ENCODE results near the gene ARID3A.
A peak's percentile ranks its signal among the peaks of the same experiment; 100 is the strongest.

Gene ARID3A

GRCh38 chr19:991174-991931 lies 65.5 kb downstream of the ARID3A start:
- peak; percentile 55 for DNase-seq

- no peak for DNase-seq
Measured at GRCh38 chr19:991932-992669, 66.3 kb downstream of the ARID3A start.

- DNase-seq, result no peak
Measured at GRCh38 chr19:992670-993055, 66.8 kb downstream of the ARID3A start.

GRCh38 chr19:993361-993830 lies 67.6 kb downstream of the ARID3A start:
- no peak for DNase-seq

DNA sequence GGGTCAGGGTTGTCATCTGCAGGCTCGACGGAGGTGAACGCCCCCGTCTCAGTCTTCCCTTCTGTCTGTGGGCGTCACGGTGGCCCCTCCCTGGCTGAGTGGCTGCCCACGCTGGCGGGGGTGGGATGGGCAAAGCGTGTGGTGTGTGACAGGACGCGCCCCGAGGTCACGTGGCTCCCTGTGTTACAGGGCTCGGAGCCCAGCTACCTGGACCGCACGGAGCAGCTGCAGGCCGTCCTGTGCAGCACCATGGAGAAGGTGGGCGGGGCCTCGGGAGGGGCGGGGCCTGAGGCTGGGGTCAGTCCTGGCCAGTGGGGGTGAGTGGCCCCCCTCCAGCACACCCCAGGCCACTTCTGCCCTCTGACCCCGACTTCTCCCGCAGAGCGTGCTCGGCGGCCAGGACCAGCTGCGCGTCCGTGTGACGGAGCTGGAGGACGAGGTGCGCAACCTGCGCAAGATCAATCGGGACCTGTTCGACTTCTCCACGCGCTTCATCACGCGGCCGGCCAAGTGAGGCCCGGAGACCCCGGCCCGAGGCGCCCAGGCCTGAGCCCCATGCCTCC lies 68.1 kb downstream of the ARID3A start:
- no peak for DNase-seq

GRCh38 chr19:994516-994915 lies 68.7 kb downstream of the ARID3A start:
- DNase-seq, result no peak

- no peak for DNase-seq
Measured at GRCh38 chr19:995051-995827, 69.4 kb downstream of the ARID3A start.

DNA sequence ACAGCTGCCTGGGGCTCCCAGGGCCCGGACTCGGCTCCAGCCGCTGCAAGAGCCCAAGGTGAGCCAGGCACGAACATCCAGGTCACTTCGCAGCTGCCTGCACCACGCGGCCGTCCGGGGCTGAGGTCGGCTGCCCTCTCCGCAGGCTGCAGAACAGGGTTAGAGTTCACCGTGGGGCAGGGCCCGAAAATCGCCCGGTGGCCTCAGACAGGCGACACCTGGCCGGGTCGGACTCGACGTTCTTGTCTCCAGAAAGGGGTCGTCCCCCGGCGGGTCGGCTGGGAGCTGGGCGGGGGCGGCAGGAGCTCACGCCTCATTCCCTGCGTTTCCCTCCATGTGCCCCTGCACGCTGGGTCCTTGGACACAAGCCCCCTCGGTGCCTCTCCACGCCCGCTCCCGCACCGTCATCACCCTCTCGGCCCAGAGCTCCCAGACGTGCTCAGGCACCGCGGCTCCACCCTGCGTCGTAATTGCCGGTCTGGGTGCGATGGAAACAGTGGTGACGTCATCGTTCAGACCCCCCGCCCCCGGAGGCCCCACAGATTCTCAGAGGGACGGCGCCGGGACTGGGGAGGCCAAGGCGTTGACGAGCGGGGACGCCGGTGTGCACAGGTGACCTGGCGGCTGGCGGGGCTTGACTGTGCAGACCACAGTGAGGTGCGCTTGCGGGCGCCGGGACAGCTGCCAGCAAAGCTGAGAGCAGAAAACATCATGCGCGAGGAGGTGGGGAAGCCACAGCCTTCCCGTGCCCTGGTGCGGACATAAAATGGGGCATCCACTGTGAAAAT lies 70.4 kb downstream of the ARID3A start:
- peak; percentile 52 for DNase-seq

GRCh38 chr19:998064-998463 lies 72.2 kb downstream of the ARID3A start:
- no peak for DNase-seq

DNA sequence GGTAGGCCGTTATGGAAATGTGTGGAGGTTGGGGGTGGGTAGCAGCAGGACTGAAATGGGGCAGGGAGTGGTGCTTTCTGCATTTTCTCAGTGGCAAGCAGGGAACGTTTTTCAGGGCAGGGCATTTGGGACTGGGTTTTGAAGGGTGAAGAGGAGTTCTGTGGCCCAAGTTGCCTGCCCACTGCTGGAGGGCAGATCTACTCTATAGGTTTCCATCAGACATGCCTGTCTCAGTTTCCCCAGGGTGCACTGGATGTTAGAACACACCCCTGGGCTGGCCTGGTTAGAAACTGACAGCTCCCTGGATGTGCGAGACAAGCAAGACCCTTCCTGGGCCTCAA lies 73.5 kb downstream of the ARID3A start:
- DNase-seq, result no peak

GRCh38 chr19:1000095-1000494 lies 74.3 kb downstream of the ARID3A start, which contains the start of gene GRIN3B:
Gene GRIN3B (plus strand): TSS chr19:1000419. CDS start chr19:1000438, 19 bp downstream.
- peak; percentile 50 for DNase-seq

DNA sequence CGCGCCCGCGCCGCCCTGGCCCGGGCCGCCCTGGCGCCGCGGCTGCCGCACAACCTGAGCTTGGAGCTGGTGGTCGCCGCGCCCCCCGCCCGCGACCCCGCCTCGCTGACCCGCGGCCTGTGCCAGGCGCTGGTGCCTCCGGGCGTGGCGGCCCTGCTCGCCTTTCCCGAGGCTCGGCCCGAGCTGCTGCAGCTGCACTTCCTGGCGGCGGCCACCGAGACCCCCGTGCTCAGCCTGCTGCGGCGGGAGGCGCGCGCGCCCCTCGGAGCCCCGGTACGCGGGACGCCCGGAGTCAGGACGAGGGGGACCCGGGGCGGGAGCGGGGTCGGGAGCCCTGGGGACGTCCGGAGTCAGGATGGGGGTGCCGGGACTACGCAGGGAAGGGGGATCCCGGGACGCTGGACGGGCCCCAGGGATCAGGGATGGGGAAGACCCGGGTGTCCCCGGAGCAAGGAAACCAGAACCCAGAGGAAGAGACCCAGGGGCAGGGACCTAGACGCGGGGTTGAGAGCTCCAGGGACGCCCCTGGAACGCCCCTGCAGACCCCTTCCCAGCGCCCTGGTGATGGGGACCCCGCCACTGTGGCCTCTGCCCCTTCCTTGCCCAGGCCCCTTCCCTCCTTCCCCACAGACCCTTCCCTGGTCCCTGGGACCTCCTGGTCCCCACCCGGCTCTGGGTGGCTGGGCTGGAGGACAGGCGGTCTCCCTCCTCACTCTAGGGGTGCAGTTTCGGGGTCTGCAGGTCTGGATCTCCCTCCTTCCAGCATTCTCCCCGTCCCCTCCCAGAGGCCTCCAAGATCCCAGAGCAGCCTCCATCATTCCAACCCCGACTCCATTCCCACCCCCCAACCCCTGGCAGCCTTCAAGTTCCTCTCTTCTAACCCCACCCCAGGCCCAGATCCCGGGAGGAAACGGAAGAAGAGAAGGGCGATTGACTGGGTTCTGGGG lies 75.0 kb downstream of the ARID3A start:
- DNase-seq, result no peak

DNA sequence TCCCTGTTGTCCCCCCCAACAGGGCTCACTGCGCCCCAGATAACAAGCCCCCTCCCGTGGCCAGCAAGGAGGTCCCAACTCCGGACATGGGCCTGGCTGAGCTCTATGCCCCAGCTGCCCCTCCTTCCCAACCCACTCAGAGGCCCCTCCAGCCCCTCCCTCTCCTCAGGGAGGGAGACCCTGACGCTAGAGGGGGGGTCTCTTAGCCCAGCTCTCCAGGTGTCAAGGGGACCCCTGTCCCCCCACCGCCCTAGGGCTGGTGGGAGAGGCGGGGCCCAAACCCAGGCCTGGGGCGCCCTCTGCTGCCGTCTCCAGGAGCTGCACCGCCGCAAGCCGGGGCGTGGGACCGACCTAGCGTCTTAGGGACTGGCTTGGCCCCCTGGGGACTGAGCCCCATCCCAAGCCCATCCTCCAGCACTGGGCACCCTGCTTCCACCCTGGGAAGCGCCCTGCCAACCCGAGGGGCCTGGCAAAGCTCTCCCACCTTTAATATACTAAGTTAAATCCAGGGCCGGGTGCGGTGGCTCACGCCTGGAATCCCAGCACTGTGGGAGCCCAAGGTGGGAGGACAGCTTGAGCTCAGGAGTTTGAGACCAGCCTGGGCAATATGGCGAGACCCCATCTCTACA lies 75.8 kb downstream of the ARID3A start:
- peak; percentile 84 for DNase-seq

- DNase-seq, result no peak
Measured at GRCh38 chr19:1002600-1002999, 76.8 kb downstream of the ARID3A start.

DNA sequence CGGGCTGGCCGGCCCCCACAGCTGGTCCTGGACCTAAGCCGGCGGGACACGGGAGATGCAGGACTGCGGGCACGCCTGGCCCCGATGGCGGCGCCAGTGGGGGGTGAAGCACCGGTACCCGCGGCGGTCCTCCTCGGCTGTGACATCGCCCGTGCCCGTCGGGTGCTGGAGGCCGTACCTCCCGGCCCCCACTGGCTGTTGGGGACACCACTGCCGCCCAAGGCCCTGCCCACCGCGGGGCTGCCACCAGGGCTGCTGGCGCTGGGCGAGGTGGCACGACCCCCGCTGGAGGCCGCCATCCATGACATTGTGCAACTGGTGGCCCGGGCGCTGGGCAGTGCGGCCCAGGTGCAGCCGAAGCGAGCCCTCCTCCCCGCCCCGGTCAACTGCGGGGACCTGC lies 77.4 kb downstream of the ARID3A start:
- DNase-seq, result no peak

DNA sequence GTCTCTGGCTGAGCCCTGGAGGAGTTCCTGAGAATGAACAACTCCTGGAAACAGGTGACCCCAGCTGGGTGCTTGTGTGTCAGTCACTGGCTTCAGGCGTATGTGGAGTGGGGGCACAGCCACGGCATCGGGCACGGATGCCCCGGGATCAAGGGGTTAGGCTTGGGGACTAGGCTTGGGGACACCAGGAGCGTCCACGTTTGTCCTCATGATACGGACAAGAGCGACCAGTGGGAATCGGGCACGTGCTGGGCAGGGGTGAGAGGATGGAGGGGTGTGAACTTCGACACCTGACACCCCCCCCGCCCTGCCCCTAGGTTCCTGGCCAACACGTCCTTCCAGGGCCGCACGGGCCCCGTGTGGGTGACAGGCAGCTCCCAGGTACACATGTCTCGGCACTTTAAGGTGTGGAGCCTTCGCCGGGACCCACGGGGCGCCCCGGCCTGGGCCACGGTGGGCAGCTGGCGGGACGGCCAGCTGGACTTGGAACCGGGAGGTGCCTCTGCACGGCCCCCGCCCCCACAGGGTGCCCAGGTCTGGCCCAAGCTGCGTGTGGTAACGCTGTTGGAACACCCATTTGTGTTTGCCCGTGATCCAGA lies 78.5 kb downstream of the ARID3A start:
- no peak for DNase-seq

DNA sequence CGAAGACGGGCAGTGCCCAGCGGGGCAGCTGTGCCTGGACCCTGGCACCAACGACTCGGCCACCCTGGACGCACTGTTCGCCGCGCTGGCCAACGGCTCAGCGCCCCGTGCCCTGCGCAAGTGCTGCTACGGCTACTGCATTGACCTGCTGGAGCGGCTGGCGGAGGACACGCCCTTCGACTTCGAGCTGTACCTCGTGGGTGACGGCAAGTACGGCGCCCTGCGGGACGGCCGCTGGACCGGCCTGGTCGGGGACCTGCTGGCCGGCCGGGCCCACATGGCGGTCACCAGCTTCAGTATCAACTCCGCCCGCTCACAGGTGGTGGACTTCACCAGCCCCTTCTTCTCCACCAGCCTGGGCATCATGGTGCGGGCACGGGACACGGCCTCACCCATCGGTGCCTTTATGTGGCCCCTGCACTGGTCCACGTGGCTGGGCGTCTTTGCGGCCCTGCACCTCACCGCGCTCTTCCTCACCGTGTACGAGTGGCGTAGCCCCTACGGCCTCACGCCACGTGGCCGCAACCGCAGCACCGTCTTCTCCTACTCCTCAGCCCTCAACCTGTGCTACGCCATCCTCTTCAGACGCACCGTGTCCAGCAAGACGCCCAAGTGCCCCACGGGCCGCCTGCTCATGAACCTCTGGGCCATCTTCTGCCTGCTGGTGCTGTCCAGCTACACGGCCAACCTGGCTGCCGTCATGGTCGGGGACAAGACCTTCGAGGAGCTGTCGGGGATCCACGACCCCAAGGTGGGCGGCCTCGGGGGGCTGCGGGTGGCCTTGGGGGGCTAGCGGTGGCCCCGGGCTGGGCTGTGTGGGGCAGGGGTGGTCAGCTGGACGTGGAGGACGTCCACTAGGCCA lies 79.2 kb downstream of the ARID3A start:
- no peak for DNase-seq

DNA sequence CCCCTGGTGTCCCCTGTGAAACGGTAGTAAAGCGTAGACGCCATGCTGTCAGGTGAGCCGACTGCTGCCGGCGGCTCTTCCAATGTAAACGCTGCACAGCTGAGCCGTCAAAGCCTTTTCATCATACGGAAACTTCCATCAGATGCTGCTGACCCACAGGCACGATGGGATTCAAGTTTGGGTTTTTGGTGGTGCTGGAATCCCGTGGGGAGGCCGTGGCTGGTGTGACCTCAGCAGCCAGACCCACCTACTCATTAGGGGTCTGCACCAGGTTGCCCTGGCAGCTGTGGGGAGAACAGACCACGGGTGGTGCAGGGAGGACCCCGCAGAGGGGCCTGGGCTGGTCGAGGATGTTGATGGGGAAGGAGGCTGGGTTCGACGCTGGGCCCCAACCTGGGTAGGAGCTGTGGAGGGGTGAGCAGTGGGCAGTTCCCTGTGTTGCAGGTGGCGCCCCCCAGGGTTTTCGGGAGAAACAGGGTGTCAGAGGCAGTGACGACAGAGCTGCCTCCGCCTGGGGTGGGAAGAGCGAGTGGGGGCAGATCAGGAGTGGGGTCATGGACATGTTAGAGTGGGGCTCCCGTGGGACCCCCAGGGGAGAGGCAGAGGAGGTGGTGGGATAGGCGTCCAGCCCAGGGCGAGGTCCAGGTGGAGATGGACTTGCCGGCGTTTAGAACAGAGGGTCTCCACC lies 81.0 kb downstream of the ARID3A start:
- no peak for DNase-seq
